ENCODE measurements around the gene APOL5. TPM values are rescaled to one million over a fixed set of nuclear protein-coding genes. Genes with fewer than 3 reads are reported as not detected.

Gene APOL5
- total RNA-seq, 2 donors from 2014 or later = not detected

DNA sequence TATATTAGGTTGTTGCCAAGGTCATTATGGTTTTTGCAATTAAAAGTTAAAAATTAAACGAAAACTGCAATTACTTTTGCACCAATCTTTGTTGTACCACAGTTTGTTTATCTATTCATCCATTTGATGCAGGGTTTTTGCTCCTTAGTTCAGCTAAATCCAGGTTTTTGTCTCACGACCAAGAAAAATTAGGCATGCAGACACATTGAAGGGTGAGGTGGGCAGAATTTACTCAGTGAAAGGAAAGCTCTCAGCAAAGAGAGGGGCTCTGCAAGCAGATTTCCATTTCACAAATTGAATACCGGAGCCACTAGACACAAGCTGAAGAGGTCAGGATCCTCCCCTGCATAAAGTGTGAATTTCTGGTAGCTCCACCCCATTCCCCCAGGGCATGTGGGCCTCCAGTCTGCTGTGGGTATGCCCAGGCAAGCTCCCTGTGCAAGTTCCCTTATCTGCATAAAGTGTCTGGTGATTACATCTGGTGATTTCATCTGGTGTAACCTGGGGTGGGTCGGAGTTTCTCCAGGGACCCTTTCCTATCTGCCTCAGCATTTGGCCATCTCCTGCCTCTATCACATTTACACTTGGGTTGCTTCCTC is 36.1 kb upstream of the APOL5 start:
- 72 to 75% methylated on average over 4 of the region's 4 CpGs for WGBS, 2 donors
- Histone ChIP-seq H3K36me3 (replicated peaks in 1 of 2; ENCODE audit: insufficient read depth in 1 of 2, low read depth in 2 of 2) (no peaks in the 10 kb centered on the region), H3K9me3 (no peaks in the 10 kb centered on the region), H3K27ac (no peak overlapping the region), H3K4me3 (no peak overlapping the region), H3K4me1 (no peaks in the 10 kb centered on the region), H3K27me3 (no peaks in the 10 kb centered on the region)
- TF ChIP-seq, protein P1, sequence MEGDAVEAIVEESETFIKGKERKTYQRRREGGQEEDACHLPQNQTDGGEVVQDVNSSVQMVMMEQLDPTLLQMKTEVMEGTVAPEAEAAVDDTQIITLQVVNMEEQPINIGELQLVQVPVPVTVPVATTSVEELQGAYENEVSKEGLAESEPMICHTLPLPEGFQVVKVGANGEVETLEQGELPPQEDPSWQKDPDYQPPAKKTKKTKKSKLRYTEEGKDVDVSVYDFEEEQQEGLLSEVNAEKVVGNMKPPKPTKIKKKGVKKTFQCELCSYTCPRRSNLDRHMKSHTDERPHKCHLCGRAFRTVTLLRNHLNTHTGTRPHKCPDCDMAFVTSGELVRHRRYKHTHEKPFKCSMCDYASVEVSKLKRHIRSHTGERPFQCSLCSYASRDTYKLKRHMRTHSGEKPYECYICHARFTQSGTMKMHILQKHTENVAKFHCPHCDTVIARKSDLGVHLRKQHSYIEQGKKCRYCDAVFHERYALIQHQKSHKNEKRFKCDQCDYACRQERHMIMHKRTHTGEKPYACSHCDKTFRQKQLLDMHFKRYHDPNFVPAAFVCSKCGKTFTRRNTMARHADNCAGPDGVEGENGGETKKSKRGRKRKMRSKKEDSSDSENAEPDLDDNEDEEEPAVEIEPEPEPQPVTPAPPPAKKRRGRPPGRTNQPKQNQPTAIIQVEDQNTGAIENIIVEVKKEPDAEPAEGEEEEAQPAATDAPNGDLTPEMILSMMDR (IDR thresholded peaks at IDR 0.05) = no peak
- no peak for TF ChIP-seq POLR2A (IDR thresholded peaks at IDR 0.05)
- ATAC-seq (no peak), DNase-seq (no peak)
- intact Hi-C loops (cut with DNase I) = no loop called here

DNA sequence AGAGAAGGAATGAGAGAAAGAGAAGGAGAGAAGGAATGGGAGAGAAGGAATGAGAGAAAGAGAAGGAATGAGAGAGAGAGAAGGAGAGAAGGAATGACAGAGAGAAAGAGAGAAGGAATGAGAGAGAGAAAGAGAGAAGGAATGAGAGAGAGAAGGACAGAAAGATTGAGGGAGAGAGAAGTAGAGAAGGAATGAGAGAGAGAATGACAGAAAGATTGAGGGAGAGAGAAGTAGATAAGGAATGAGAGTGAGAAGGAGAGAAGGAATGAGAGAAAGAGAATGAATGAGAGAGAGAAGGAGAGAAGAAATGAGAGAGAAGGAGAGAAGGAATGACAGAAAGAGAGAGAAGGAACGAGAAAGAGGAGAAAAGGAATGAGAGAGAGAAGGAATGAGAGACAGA is 34.1 kb upstream of the APOL5 start:
- no peak overlapping the region for H3K4me3 ChIP-seq
- intact Hi-C loops (cut with DNase I) = no loop called here
- no peak overlapping the region for H3K27ac ChIP-seq
- no peaks in the 10 kb centered on the region for H3K4me1 ChIP-seq
- no peak for DNase-seq
- no peaks in the 10 kb centered on the region for H3K36me3 ChIP-seq (replicated peaks in 1 of 2; ENCODE audit: insufficient read depth in 1 of 2, low read depth in 2 of 2)
- WGBS, 2 donors = 32 to 43% methylated on average over 1 of the region's 1 CpG
- no peak for ATAC-seq
- no peaks in the 10 kb centered on the region for H3K9me3 ChIP-seq
- H3K27me3 ChIP-seq = no peaks in the 10 kb centered on the region
- no peak for TF ChIP-seq POLR2A (IDR thresholded peaks at IDR 0.05)
- TF ChIP-seq, protein P1 (IDR thresholded peaks at IDR 0.05) = no peak

DNA sequence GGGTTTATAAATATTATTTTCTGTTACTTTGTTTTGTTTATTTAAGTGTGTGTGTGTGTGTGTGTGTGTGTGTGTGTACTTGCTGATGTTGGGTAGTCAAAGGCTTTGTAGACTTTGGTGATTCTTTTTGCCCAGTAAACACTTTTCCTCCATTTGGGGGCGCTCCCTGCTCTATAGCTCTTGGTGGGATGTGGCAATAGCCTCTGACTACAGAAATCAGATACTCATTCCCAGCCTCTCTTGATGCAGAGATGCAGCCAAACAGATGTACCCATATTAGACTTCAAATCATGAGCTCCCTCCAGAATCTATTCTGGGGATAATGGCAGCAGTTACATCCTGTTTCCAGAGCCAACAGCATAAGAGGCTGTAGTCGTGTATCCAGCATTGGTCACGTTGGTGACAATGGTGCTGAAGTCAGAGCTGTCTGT is 33.4 kb upstream of the APOL5 start:
- Histone ChIP-seq H3K9me3 (no peaks in the 10 kb centered on the region), H3K27ac (no peak overlapping the region), H3K4me1 (no peaks in the 10 kb centered on the region), H3K36me3 (replicated peaks in 1 of 2; ENCODE audit: insufficient read depth in 1 of 2, low read depth in 2 of 2) (no peaks in the 10 kb centered on the region), H3K27me3 (no peaks in the 10 kb centered on the region), H3K4me3 (no peak overlapping the region)
- intact Hi-C loops (cut with DNase I) = no loop called here
- peak; percentile 14 to 25 (median 20) for DNase-seq
- WGBS, 2 donors = 43 to 56% methylated on average over 3 of the region's 3 CpGs
- TF ChIP-seq, protein P1 (IDR thresholded peaks at IDR 0.05) = peak in 4 of 7 experiments; percentile 23 to 33 (median 30)
- TF ChIP-seq POLR2A (IDR thresholded peaks at IDR 0.05) = no peak
- ATAC-seq = no peak

DNA sequence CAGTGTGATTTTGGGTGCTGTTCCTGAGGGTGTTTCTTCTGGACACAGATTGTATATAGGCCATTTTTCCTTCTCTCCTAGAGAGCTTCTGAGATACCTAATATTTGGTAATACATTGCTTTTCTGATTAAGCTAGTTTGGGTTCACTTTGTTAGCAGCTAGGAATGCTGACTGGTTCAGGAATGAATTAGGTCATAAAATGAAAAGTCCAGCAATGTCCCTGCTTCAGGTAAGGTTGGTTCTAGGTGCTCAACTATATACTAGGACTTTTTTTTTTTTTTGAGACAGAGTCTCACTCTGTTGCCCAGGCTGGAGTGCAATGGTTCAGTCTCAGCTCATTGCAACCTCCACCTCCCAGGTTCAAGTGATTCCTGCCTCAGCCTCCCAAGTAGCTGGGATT is 32.9 kb upstream of the APOL5 start:
- DNase-seq (no peak), ATAC-seq (no peak)
- TF ChIP-seq POLR2A (IDR thresholded peaks at IDR 0.05) = no peak
- TF ChIP-seq, protein P1 (IDR thresholded peaks at IDR 0.05) = no peak
- Histone ChIP-seq H3K4me3 (no peak overlapping the region), H3K9me3 (no peaks in the 10 kb centered on the region), H3K4me1 (no peaks in the 10 kb centered on the region), H3K27me3 (no peaks in the 10 kb centered on the region), H3K27ac (no peak overlapping the region), H3K36me3 (replicated peaks in 1 of 2; ENCODE audit: insufficient read depth in 1 of 2, low read depth in 2 of 2) (no peaks in the 10 kb centered on the region)
- intact Hi-C loops (cut with DNase I) = no loop called here

DNA sequence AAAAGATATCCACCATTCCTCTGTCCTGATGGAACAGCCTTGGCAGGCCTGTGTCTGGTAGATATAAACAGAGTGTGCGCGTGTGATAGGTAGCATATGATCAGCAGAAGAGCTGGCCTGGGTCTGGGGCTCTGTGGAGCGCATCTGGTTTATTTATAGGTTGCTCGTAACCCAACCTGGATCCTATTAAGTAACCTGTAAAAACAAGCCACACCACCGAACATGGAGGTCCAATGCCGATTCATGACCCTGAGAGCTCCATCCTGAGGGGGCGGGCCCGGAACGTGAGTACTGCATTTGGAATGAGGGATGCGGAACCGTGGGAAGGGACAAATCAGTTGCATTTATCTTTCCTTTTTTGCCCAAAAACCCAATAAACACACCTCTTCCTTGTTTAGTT is 31.9 kb upstream of the APOL5 start:
- no peak for TF ChIP-seq POLR2A (IDR thresholded peaks at IDR 0.05)
- TF ChIP-seq, protein P1 (IDR thresholded peaks at IDR 0.05) = no peak
- no peaks in the 10 kb centered on the region for H3K9me3 ChIP-seq
- no peak overlapping the region for H3K4me3 ChIP-seq
- no peaks in the 10 kb centered on the region for H3K4me1 ChIP-seq
- H3K27me3 ChIP-seq = no peaks in the 10 kb centered on the region
- intact Hi-C loops (cut with DNase I) = no loop called here
- H3K36me3 ChIP-seq (replicated peaks in 1 of 2; ENCODE audit: insufficient read depth in 1 of 2, low read depth in 2 of 2) = no peaks in the 10 kb centered on the region
- ATAC-seq = no peak
- no peak overlapping the region for H3K27ac ChIP-seq
- DNase-seq = no peak
- WGBS, 2 donors = 84 to 95% methylated on average over 11 of the region's 11 CpGs

All from body of pancreas (tissue), 4 donors.